OCI-LY1 (cell line): ENCODE results near the gene SOBP.

Experiments used
- H2AFZ ChIP-seq: fragments of 200-600 bp; sonication (generic), shearing (Covaris generic); 2 replicates; pipeline ENCODE4 v1.6.0; 2014; ENCODE audit warnings: antibody characterized with exemption, mild to moderate bottlenecking, low read length
- H3F3A ChIP-seq: fragments of 200-600 bp; sonication (generic), shearing (Covaris generic); 2 replicates; pipeline ENCODE4 v1.6.0; 2014; ENCODE audit warnings: mild to moderate bottlenecking, antibody characterized with exemption, low read length, moderate library complexity; ENCODE audit not compliant: insufficient read depth
- H3K27ac ChIP-seq: fragments of 200-600 bp; sonication (generic); 2 replicates; pipeline ENCODE4 v1.5.1; 2014; ENCODE audit warnings: low read length, mixed run types, mild to moderate bottlenecking, low read depth; ENCODE audit not compliant: poor library complexity, severe bottlenecking
- H3K27me3 ChIP-seq: fragments of 200-600 bp; sonication (generic); 2 replicates; pipeline ENCODE4 v1.6.0; 2014; ENCODE audit warnings: antibody characterized with exemption, mild to moderate bottlenecking, low read length, moderate library complexity; ENCODE audit not compliant: insufficient read depth
- H3K36me3 ChIP-seq: fragments of 200-600 bp; sonication (generic); 2 replicates; pipeline ENCODE4 v1.6.1; 2014; ENCODE audit warnings: mild to moderate bottlenecking, antibody characterized with exemption, low read length, moderate library complexity, mixed read lengths; ENCODE audit not compliant: insufficient read depth
- H3K4me1 ChIP-seq: fragments of 200-600 bp; sonication (generic); 2 replicates; pipeline ENCODE4 v1.5.1; 2014; ENCODE audit warnings: mild to moderate bottlenecking, low read length, moderate library complexity; ENCODE audit not compliant: insufficient read depth, severe bottlenecking
- H3K4me2 ChIP-seq: fragments of 200-600 bp; sonication (generic), shearing (Covaris generic); 2 replicates; pipeline ENCODE4 v1.6.1; 2014; ENCODE audit warnings: low read length
- H3K4me3 ChIP-seq: fragments of 200-600 bp; sonication (generic); 2 replicates; pipeline ENCODE4 v1.5.1; 2014; ENCODE audit warnings: low read length, low read depth, mild to moderate bottlenecking, mixed read lengths; ENCODE audit not compliant: poor library complexity, severe bottlenecking
- H3K79me2 ChIP-seq: fragments of 200-600 bp; shearing (Covaris generic); 2 replicates; pipeline ENCODE4 v1.6.1; 2016; ENCODE audit warnings: mixed run types, low read length, mixed read lengths; ENCODE audit not compliant: insufficient read depth
- H3K9ac ChIP-seq: fragments of 200-600 bp; sonication (generic), shearing (Covaris generic); 2 replicates; pipeline ENCODE4 v1.6.1; 2014; ENCODE audit warnings: mild to moderate bottlenecking, low read length, mixed read lengths
- H3K9me2 ChIP-seq: fragments of 200-600 bp; sonication (generic), shearing (Covaris generic); 2 replicates; pipeline ENCODE4 v1.6.1; 2014; ENCODE audit warnings: low read depth, mild to moderate bottlenecking, low read length, mixed read lengths
- H3K9me3 ChIP-seq: fragments of 200-600 bp; shearing (Covaris generic); 2 replicates; pipeline ENCODE4 v1.6.1; 2014; ENCODE audit warnings: low read length, mixed read lengths
- H4K20me1 ChIP-seq: fragments of 200-600 bp; sonication (generic), shearing (Covaris generic); 2 replicates; pipeline ENCODE4 v1.6.0; 2016; ENCODE audit warnings: mild to moderate bottlenecking, low read length; ENCODE audit not compliant: insufficient read depth
- EZH2 ChIP-seq: fragments of 200-600 bp; sonication (generic), shearing (Covaris generic); IDR thresholded peaks from 2 replicates; pipeline ENCODE4 v1.8.0; 2017; ENCODE audit warnings: borderline replicate concordance, mixed run types, mild to moderate bottlenecking, antibody characterized with exemption, low read length, moderate library complexity, mixed read lengths
- TF ChIP-seq, protein P1 (sequence below): fragments of 200-600 bp; sonication (generic), shearing (Covaris generic); IDR thresholded peaks from 2 replicates; pipeline ENCODE4 v1.5.1; 2017; ENCODE audit warnings: mild to moderate bottlenecking, antibody characterized with exemption, low read length, moderate library complexity, mixed read lengths

The SOBP gene

DNA sequence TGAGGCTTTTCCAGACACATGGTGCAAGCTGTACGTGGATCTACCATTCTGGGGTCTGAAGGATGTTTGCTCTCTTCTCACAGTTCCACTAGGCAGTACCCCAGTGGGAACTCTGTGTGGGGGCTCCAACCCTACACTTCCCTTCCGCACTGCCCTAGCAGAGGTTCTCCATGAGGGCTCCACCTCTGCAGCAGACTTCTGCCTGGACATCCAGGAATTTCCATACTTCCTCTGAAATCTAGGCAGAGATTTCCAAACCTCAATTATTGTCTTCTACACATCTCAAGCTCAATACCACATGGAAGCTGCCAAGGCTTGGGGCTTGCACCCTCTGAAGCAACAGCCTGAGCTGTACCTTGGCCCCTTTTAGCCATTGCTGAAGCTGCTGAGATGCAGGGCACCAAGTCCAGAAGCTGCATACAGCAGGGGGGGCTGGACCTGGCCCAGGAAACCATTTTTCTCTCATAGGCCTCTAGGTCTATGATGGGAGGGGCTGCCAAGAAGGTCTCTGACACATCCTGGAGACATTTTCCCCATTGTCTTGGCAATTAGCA is 42.2 kb upstream of the SOBP start:
- no peak overlapping the region for H3K9ac ChIP-seq
- H3K4me1 ChIP-seq: no peaks in the 10 kb centered on the region
- no peak overlapping the region for H3K4me2 ChIP-seq
- peaks cover 13% of the 10 kb centered on the region for H3K36me3 ChIP-seq
- no peak overlapping the region for H3K4me3 ChIP-seq
- H3K9me2 ChIP-seq: no peaks in the 10 kb centered on the region
- H3K27ac ChIP-seq: no peak overlapping the region
- H3K27me3 ChIP-seq: no peaks in the 10 kb centered on the region
- H3K79me2 ChIP-seq: 0 out of 2 replicates have a peak, but pooled peaks cover under 1% of the 10 kb centered on the region
- no peaks in the 10 kb centered on the region for H4K20me1 ChIP-seq
- peaks cover 19% of the 10 kb centered on the region for H3K9me3 ChIP-seq
- no peaks in the 10 kb centered on the region for H3F3A ChIP-seq
- no peak overlapping the region for H2AFZ ChIP-seq
- no peak for TF ChIP-seq EZH2
- TF ChIP-seq, protein P1, sequence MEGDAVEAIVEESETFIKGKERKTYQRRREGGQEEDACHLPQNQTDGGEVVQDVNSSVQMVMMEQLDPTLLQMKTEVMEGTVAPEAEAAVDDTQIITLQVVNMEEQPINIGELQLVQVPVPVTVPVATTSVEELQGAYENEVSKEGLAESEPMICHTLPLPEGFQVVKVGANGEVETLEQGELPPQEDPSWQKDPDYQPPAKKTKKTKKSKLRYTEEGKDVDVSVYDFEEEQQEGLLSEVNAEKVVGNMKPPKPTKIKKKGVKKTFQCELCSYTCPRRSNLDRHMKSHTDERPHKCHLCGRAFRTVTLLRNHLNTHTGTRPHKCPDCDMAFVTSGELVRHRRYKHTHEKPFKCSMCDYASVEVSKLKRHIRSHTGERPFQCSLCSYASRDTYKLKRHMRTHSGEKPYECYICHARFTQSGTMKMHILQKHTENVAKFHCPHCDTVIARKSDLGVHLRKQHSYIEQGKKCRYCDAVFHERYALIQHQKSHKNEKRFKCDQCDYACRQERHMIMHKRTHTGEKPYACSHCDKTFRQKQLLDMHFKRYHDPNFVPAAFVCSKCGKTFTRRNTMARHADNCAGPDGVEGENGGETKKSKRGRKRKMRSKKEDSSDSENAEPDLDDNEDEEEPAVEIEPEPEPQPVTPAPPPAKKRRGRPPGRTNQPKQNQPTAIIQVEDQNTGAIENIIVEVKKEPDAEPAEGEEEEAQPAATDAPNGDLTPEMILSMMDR: no peak

DNA sequence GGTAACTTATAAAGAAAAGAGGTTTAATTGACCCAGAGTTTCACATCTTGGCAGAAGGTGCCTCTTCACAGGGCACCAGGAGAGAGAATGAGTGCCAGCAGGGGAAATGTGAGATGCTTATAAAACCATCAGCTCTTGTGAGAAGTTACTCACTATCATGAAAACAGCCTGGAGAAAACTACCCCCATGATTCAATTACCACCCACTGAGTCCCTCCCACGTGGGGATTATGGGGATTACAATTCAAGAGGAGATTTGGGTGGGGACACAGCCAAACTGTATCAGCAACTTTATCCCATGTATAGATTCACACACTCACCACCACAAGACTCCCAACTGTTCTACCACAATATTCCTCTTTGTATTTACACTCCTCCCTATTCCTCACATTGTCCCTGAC is 41.1 kb upstream of the SOBP start:
- H3F3A ChIP-seq: no peaks in the 10 kb centered on the region
- H3K36me3 ChIP-seq: peaks cover 18% of the 10 kb centered on the region
- no peak overlapping the region for H3K4me2 ChIP-seq
- H3K9me2 ChIP-seq: no peaks in the 10 kb centered on the region
- no peak overlapping the region for H2AFZ ChIP-seq
- TF ChIP-seq EZH2: no peak
- TF ChIP-seq, protein P1: no peak
- peaks cover 19% of the 10 kb centered on the region for H3K9me3 ChIP-seq
- H3K27me3 ChIP-seq: no peaks in the 10 kb centered on the region
- H3K9ac ChIP-seq: no peak overlapping the region
- H3K27ac ChIP-seq: no peak overlapping the region
- no peaks in the 10 kb centered on the region for H4K20me1 ChIP-seq
- no peaks in the 10 kb centered on the region for H3K4me1 ChIP-seq
- no peak overlapping the region for H3K4me3 ChIP-seq
- H3K79me2 ChIP-seq: no peaks in the 10 kb centered on the region

DNA sequence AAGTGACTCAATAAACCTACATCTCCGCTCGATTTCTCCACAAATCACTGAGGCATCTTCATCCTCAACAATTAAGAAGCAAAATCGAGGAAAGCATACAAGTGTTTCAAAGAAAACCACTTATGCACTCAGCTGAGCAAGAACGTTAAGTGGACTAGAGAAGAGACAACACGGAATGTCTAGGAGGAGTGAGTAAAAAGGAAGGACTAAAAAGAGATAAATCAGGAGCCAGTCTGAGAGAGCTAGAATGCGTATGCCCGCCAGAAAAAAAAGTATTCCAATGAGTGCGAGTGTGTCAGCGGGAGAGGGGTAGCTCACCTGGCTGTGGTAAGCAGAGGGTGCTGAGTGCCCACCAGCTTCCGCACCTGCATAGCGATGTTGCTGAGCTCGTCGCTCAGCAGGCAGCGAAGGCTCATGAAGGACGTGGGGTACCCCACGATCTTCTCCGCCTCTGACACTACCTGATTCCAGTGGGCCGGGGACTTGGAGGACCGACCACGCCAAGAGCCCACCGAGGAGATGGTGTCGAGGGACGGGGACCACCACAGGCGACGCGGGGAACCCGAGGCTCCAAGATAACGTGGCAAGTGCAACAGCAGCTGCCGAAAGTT is 31.1 kb upstream of the SOBP start:
- Histone ChIP-seq H3K9me2 (no peaks in the 10 kb centered on the region), H3K4me3 (peak overlapping the region; percentile 81), H3K27ac (peak overlapping the region; percentile 94), H3K9me3 (no peaks in the 10 kb centered on the region), H3K79me2 (peaks cover 39% of the 10 kb centered on the region; the same call in 1 of the 2 replicates), H4K20me1 (no peaks in the 10 kb centered on the region), H3K36me3 (peaks cover 12% of the 10 kb centered on the region), H3K27me3 (no peaks in the 10 kb centered on the region), H2AFZ (no peak overlapping the region), H3K9ac (peak overlapping the region; percentile 86), H3K4me1 (peaks cover 30% of the 10 kb centered on the region), H3F3A (0 out of 2 replicates have a peak, but pooled peaks cover 5% of the 10 kb centered on the region), H3K4me2 (peak overlapping the region; percentile 83)
- TF ChIP-seq EZH2: no peak
- TF ChIP-seq, protein P1: no peak
